AG10803 (cell line): Measurements from ENCODE around the gene CTBP1.

Experiments used
- DNase-seq: peaks from one replicate; pipeline ENCODE4 v3.0.0; 2010; ENCODE audit warnings: low read depth
- H3K4me3 ChIP-seq: 2 replicates; pipeline ENCODE4 v1.5.1; 2011; ENCODE audit warnings: mild to moderate bottlenecking, low read length, control low read depth
- TF ChIP-seq, protein P1 (sequence below): conservative IDR thresholded peaks from 2 replicates; pipeline ENCODE4 v1.5.1; 2011; ENCODE audit warnings: mild to moderate bottlenecking, low read length, control low read depth, inconsistent platforms

The CTBP1 gene

DNA sequence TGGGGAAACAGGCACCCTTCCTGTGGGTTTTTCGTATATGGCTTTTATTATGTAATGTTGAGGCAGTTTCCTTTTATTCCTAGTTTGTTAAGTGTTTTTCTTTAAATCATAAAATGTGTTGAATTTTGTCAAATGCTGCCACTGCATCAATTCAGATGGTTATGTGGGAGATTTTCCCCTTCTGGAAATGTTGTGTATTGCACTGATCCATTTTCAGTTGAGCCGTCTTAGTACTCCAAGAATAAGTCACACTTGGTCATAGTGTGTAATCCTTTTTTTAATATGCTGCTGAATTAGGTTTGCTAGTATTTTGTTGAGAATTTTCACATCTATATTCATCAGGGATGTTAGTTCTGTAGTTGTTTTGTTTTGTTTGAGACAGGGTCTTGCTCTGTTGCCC is 9.5 kb upstream of the CTBP1 start:
- no peak for DNase-seq
- H3K4me3 ChIP-seq, result no peak overlapping the region
- TF ChIP-seq, protein P1, sequence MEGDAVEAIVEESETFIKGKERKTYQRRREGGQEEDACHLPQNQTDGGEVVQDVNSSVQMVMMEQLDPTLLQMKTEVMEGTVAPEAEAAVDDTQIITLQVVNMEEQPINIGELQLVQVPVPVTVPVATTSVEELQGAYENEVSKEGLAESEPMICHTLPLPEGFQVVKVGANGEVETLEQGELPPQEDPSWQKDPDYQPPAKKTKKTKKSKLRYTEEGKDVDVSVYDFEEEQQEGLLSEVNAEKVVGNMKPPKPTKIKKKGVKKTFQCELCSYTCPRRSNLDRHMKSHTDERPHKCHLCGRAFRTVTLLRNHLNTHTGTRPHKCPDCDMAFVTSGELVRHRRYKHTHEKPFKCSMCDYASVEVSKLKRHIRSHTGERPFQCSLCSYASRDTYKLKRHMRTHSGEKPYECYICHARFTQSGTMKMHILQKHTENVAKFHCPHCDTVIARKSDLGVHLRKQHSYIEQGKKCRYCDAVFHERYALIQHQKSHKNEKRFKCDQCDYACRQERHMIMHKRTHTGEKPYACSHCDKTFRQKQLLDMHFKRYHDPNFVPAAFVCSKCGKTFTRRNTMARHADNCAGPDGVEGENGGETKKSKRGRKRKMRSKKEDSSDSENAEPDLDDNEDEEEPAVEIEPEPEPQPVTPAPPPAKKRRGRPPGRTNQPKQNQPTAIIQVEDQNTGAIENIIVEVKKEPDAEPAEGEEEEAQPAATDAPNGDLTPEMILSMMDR, result 0 out of 2 replicates have a peak, but pooled peaks have one; percentile 18

DNA sequence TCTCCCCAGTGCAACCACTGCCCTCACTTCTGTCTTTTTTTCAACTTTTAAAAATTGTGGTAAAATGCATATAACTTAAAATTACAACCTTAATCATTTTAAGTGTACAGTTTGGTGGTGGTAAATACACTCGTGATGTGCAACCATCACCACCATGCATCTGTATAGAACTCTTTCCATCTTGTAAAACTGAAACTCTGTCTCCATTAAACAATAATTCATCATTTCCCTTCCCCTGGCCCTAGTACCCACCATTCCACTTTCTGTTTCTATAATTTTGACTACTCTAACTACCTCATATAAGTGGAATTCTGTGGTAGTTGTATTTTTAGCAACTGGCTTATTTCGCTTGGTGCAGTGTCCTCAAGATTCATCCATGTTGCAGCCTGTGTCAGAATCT is 6.8 kb upstream of the CTBP1 start:
- no peak for DNase-seq
- no peak overlapping the region for H3K4me3 ChIP-seq
- TF ChIP-seq, protein P1, result no peak

GRCh38 chr4:1255151-1255550 is 6.2 kb upstream of the CTBP1 start:
- DNase-seq, result peak; percentile 27
- TF ChIP-seq, protein P1, result no peak
- no peak overlapping the region for H3K4me3 ChIP-seq

GRCh38 chr4:1253831-1254230 is 4.9 kb upstream of the CTBP1 start:
- TF ChIP-seq, protein P1, result no peak
- no peak for DNase-seq
- no peak overlapping the region for H3K4me3 ChIP-seq

- H3K4me3 ChIP-seq, result no peak overlapping the region
- TF ChIP-seq, protein P1, result no peak
- no peak for DNase-seq
Measured at GRCh38 chr4:1252928-1253492, 4.1 kb upstream of the CTBP1 start.

DNA sequence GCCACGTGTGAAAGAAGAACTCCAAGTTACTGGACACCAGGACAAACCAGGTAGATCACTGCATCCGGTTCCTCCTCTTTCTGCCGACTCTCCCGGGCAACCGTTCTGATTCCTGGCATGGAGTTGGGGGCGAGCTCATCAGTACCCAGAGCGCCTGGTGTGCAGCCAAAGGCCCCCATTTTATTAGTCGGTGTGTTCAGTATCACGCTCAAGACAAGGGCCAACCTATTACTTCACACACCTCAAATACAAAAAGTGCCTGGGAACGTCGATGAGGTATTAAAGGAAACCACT is 2.8 kb upstream of the CTBP1 start:
- TF ChIP-seq, protein P1, result no peak
- no peak overlapping the region for H3K4me3 ChIP-seq
- no peak for DNase-seq

GRCh38 chr4:1250921-1251772 is 2.2 kb upstream of the CTBP1 start:
- TF ChIP-seq, protein P1, result no peak
- no peak for DNase-seq
- H3K4me3 ChIP-seq, result no peak overlapping the region
